ENCODE measurements around the gene WNT10A.

DNA sequence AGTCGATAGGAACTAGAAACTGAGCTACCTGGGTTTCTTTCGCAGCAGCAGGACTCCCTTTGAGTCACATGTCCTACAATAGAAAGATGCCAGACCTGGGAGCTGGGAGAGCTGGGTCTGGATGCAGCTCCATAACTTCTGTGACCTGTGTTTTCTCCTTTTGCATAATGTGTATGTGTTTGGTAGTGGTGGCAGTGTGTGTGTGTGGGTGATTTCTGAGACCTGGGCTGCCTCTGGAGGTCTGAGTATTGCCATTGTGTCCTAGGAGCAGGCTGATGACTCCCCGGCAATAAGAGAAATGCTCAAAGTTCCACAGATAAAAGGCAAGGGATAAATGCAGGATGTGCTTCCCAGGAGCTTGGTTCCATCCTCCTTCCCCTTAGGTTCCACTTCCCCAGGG is 6.4 kb downstream of the WNT10A start:
- TF ChIP-seq ZNF384 (IDR thresholded peaks at IDR 0.05) (no peak), BHLHE40 (IDR thresholded peaks at IDR 0.05; ENCODE audit: borderline replicate concordance) (no peak), ELF4 (IDR thresholded peaks at IDR 0.05) (no peak), TARDBP (IDR thresholded peaks at IDR 0.05) (no peak), FOXM1 (IDR thresholded peaks at IDR 0.05; ENCODE audit: borderline replicate concordance) (no peak)

All from HEK293T (cell line).